Measurements from ENCODE around the gene UBE2J1. TPM values are rescaled to one million over a fixed set of nuclear protein-coding genes. Genes with fewer than 3 reads are reported as not detected.
A peak's percentile ranks its signal among the peaks of the same experiment; 100 is the strongest.
"Not testable (repeated sequence)": the region's sequence is repeated elsewhere in the genome, so short reads cannot be mapped to it uniquely, and the experiment has no call there.

Gene UBE2J1
- 45.3 TPM for polyA plus RNA-seq (2013, experiment 1 of 2; ENCODE audit: insufficient read length)
- 54.0 TPM for polyA plus RNA-seq (2013, experiment 2 of 2; ENCODE audit: insufficient read length)

GRCh38 chr6:89352278-89353117 is at the start of gene UBE2J1:
TSS of gene UBE2J1 (minus strand) at chr6:89352722. CDS start at chr6:89352569, 153 bp downstream.
- DNase-seq: peak; percentile 95

DNA sequence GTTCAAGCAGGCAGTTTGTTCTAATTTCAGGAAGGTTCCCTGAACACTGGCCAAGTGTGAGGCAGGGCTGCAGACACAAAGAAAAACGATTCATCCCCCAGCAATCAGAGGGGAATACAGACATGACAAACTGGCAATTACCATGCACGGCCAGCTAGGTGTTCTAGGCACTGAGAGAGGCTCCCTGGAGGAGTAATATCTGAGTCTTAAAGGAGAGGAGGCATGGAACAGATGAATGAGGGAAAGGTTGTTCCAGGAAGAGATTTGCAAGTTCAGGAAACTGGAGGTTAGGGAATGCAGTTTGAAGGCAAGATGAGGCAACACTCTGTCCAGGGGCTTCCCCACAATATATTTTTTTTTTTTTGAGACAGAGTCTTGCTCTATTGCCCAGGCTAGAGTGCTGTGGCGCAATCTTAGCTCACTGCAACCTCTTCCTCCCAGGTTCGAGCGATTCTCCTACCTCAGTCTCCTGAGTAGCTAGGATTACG is 48.4 kb upstream of the UBE2J1 start:
- DNase-seq: no peak

DNA sequence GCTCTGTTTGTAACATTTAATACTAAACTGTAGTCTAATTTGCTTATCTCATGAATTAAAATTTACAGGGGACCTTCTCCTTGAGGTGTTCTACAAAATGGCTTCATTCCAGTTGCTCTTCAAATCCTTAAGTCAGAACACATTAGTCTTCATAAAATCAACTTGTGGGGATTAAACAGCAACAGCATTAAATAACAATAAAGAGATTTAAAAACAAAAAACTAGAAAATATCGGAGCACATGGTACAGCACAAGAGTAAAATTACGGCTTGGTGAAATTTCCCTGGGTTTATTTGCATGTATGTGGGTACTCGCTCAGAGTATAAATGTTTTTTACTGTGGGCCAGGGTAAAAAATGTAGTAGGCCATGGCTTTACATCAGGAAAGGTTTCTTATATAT is 47.5 kb upstream of the UBE2J1 start:
- no peak for DNase-seq

GRCh38 chr6:89398762-89399525 is 46.4 kb upstream of the UBE2J1 start:
- no peak for DNase-seq

DNA sequence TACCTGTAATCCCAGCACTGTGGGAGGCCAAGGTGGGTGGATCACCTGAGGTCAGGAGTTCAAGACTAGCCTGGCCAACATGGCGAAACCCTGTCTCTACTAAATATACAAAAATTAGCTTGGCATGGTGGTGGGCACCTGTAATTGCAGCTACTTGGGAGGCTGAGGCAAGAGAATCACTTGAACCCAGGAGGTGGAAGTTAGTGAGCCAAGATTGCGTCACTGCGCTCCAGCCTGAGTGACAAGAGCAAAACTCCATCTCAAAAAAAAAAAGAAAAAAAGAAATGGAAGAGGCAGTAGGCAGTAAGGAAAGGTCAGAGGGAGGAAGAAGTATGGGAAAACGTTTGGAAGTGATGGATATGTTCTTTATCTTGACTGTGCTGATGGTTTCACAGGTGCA is 45.4 kb upstream of the UBE2J1 start:
- DNase-seq: not testable (repeated sequence)

GRCh38 chr6:89393659-89394058 is 41.1 kb upstream of the UBE2J1 start:
- no peak for DNase-seq

GRCh38 chr6:89392823-89393222 is 40.3 kb upstream of the UBE2J1 start:
- DNase-seq: no peak

GRCh38 chr6:89388846-89389245 is 36.3 kb upstream of the UBE2J1 start:
- DNase-seq: no peak

- no peak for DNase-seq
Observed at GRCh38 chr6:89387516-89388201, 35.1 kb upstream of the UBE2J1 start.

GRCh38 chr6:89386917-89387491 is 34.5 kb upstream of the UBE2J1 start:
- DNase-seq: no peak

DNA sequence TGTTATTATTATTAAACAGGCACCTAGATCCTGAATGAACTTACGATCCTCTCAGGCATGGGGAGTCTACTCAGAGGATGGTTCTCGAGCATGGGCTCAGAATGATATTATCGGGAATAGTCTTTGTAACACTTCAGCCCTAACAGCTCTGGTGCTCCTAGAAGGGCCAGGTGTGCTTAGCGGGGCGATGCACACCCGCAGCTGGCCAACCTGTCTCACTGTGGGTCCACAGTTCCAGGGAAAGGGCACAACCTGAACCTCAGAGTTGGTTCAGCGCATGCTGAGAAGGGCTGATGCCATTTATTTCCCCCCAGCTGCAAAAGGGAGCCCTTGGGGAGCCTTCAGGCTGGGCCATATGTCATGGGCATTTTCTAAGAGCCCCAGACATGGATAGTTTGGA is 33.3 kb upstream of the UBE2J1 start:
- DNase-seq: no peak

- DNase-seq: peak; percentile 41
Observed at GRCh38 chr6:89385156-89385667, 32.7 kb upstream of the UBE2J1 start.

- DNase-seq: no peak
Observed at GRCh38 chr6:89381031-89381430, 28.5 kb upstream of the UBE2J1 start.

- DNase-seq: no peak
Observed at GRCh38 chr6:89379281-89379680, 26.8 kb upstream of the UBE2J1 start.

DNA sequence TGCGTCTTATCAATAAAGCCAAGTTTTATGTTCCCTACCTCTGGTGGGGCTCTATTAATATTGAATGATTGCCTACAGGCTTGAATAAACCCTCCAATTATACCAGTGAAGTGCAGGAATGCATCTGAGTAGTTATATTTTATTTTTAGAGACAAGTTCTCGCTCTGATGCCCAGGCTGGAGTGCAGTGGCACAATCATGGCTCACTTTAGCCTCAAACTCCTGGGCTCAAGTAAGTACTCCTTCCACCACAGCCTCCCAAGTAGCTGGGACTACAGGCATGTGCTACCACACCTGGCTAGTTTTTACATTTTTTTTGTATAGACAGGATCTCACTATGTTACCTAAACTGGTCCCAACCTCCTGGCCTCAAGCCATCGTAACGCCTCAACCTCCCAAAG is 26.1 kb upstream of the UBE2J1 start:
- DNase-seq: no peak

DNA sequence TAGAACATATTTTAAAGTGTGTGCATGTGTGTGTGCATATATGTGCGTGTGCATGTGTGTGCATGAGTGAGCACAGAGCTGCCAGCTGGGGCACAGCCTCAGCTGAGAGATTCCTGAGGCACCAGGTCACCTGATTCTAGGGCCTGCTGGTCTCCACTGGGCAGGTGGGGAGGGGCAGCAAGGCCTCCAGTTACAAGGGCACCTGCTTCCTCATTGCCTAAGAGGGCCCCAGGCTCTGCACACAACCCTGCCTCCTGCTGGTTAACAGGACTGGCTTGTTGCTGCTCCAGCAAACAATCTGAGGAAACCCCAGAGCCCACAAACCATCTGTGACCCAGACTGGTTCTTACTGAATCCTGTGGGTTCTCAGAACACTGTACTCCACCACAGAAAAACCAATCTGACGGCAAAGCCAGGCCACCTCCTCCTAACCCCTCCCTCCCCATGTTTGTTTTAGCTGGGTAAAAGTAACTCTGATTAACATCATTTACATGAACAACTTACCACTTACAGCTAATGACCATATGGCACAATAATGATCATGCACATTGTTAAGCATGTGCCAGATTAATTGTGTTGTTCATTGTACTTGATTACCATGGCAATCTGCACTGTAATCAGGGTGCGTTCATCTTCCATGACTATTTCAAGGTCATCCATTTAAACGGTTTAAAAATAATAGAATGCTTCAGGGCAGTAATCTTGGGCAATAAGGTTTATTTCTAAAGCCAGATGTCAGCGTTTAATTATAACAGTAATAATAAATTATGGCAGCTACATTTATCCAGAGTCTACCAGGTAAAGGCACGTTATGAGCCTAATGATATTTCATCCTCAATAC is 23.1 kb upstream of the UBE2J1 start:
- DNase-seq: no peak

DNA sequence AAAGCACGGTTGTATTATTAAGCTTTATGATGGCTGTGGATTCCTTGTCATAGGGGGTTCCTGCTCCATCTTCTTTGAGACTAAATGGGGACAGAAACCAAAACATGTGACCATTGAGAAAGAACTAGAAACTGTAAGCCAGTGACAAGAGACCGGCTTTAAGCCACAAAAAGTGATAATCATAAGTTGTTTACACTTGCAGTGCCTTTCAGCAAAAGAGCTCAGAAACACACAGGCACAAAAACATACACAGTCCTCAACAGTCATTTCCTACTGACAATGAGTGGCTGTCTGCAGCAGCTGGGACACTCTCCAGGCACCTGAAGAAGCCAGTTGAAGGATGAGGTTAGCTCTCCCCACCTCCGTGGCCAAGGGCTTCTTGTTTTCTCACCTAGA is 20.0 kb upstream of the UBE2J1 start:
- no peak for DNase-seq

DNA sequence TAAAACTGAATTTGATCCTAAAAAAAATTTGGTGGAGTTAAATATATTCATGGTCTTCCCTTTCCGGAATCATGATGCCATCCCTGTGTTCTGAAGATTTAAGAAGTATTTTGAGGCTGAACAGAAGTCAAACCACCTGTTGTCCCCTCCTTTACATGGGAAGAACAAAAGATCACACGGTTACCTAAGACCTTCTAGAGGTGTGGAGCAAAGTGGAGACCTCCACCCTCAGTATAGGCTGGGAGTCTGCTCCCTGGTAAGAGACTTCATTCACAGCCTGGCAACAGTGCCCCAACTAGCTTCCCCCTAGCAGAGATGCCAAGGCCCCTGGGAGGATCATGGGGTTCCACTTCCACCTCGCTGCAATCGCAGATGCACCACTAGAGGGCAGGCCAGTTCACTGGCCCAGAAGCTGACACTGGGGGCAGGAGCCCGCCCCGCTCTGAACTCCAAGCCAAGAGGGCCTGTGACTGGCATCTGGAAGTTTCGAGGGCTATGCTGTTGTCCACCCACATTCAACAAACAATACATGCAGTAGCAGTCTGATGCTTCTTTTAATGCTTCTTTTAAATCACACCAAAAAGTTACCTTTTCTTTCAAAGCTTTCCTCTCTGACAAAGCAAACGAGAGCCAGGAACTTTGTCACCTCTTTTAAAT is 19.5 kb upstream of the UBE2J1 start:
- peak; percentile 49 for DNase-seq

- peak; percentile 40 for DNase-seq
Observed at GRCh38 chr6:89368999-89369398, 16.5 kb upstream of the UBE2J1 start.

DNA sequence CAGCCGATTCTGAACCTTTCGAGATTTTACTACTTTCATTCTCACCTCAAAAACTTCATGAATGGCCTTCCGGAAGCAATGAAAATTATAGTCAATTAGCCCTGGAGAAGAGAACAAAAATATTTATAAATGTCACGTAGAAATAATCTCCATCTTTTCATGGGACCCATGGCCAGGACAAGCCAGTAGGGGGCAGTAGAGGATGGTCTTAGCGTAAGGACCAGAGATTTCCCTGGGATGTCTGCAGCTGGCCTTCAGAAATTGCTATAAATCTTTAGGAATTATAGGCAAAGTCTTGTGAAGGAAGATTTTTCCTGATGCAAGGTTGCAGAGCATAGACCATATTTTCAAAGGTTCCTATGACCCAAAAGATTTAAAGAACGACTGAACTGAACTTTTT is 15.6 kb upstream of the UBE2J1 start:
- peak; percentile 49 for DNase-seq

DNA sequence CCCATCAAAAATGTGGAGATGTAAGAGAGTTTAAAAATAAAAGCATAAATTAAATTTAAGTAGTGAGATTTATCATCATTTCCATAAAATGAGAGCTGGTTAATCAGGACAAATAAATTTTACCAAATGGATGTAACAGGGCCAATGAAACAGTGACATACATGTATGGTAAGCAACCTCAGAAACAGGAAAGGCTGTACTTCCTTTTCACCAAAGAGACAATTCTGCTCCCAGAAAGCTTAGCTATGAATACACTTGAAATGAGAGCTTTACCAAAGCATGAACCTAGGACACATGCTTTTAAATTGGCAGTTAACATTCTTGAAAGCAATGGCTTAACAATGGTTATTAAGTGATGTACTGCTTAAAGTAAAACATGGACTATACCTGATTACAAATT is 12.1 kb upstream of the UBE2J1 start:
- DNase-seq: no peak
